ENCODE data around the gene RCVRN. TPM values are rescaled to one million over a fixed set of nuclear protein-coding genes. Genes with fewer than 3 reads are reported as not detected.
"Not testable (repeated sequence)": the region's sequence is repeated elsewhere in the genome, so short reads cannot be mapped to it uniquely, and the experiment has no call there.

Gene RCVRN
- total RNA-seq, 1 donor = not detected

DNA sequence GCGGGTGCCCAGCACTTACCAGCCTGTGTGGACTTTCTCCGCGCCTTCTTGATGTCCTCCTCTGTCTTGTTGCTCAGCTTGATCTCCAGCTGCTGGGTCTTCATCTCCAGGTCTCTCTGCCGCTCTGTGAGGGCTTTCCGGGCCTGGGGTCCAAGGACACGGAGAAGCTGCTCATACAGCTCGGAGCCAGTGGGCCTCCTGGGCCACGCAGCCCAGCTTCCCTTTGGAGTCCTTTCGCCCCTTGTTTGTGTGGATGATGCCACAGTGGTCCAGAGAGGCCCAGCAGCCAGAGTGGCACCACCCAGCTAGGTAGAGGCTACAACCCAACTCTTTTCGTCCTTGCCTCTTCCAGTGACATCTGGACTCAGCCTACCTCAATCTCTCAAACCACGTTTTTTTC, 20.4 kb upstream of the RCVRN start:
- H3K27me3 ChIP-seq (ENCODE audit: insufficient read depth, low read length) = no peaks in the 10 kb centered on the region
- TF ChIP-seq, protein P1, sequence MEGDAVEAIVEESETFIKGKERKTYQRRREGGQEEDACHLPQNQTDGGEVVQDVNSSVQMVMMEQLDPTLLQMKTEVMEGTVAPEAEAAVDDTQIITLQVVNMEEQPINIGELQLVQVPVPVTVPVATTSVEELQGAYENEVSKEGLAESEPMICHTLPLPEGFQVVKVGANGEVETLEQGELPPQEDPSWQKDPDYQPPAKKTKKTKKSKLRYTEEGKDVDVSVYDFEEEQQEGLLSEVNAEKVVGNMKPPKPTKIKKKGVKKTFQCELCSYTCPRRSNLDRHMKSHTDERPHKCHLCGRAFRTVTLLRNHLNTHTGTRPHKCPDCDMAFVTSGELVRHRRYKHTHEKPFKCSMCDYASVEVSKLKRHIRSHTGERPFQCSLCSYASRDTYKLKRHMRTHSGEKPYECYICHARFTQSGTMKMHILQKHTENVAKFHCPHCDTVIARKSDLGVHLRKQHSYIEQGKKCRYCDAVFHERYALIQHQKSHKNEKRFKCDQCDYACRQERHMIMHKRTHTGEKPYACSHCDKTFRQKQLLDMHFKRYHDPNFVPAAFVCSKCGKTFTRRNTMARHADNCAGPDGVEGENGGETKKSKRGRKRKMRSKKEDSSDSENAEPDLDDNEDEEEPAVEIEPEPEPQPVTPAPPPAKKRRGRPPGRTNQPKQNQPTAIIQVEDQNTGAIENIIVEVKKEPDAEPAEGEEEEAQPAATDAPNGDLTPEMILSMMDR (IDR thresholded peaks at IDR 0.05; ENCODE audit: extremely low read depth, low read depth, low read length) = no peak
- H3K27ac ChIP-seq (ENCODE audit: low read depth, low read length) = no peak overlapping the region
- no peak overlapping the region for H3K4me3 ChIP-seq (ENCODE audit: insufficient read depth, low read length)
- no peak for DNase-seq (ENCODE audit: insufficient read length, low spot score, missing footprints)
- H3K36me3 ChIP-seq (ENCODE audit: insufficient read depth, low read length) = no peaks in the 10 kb centered on the region
- H3K4me1 ChIP-seq (ENCODE audit: insufficient read depth, low read length) = no peaks in the 10 kb centered on the region
- no peaks in the 10 kb centered on the region for H3K79me2 ChIP-seq (ENCODE audit: insufficient read depth, low read length)
- no peaks in the 10 kb centered on the region for H3K9me3 ChIP-seq (ENCODE audit: low read depth, low read length)
- no peaks in the 10 kb centered on the region for H4K20me1 ChIP-seq (ENCODE audit: insufficient read depth, low read length)
- no peak overlapping the region for H3K4me2 ChIP-seq (ENCODE audit: insufficient read depth, low read length)
- no peak overlapping the region for H2AFZ ChIP-seq (ENCODE audit: low read length)

DNA sequence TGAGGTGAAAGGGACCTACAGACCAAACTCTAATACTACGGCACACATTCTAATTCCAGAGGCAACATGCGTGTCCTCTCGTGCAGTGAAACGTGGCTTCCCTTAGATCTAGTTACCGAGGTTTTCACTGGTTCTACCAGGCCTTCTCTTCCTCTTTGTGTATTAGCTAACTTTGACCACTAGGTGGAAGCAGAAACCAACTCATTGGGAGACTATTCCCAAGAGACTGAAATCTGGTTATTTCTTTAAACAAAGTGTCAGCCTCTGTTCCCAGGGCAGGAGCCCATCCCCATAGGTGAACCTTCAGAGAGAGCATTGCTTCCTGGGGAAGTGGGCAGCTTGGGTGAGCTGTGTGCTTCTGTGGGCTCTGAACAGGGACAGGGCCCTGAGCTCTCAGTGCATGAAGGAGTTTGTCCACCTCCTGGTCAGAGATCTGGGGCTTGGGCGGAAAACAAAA, 19.7 kb upstream of the RCVRN start:
- Histone ChIP-seq H3K27me3 (ENCODE audit: insufficient read depth, low read length) (no peaks in the 10 kb centered on the region), H4K20me1 (ENCODE audit: insufficient read depth, low read length) (no peaks in the 10 kb centered on the region), H3K79me2 (ENCODE audit: insufficient read depth, low read length) (no peaks in the 10 kb centered on the region), H3K27ac (ENCODE audit: low read depth, low read length) (no peak overlapping the region), H3K4me2 (ENCODE audit: insufficient read depth, low read length) (no peak overlapping the region), H2AFZ (ENCODE audit: low read length) (peak overlapping the region; percentile 76), H3K9me3 (ENCODE audit: low read depth, low read length) (no peaks in the 10 kb centered on the region), H3K4me3 (ENCODE audit: insufficient read depth, low read length) (no peak overlapping the region), H3K4me1 (ENCODE audit: insufficient read depth, low read length) (no peaks in the 10 kb centered on the region), H3K36me3 (ENCODE audit: insufficient read depth, low read length) (no peaks in the 10 kb centered on the region)
- DNase-seq (ENCODE audit: insufficient read length, low spot score, missing footprints) = peak; percentile 80
- TF ChIP-seq, protein P1 (IDR thresholded peaks at IDR 0.05; ENCODE audit: extremely low read depth, low read depth, low read length) = peak; percentile 81

DNA sequence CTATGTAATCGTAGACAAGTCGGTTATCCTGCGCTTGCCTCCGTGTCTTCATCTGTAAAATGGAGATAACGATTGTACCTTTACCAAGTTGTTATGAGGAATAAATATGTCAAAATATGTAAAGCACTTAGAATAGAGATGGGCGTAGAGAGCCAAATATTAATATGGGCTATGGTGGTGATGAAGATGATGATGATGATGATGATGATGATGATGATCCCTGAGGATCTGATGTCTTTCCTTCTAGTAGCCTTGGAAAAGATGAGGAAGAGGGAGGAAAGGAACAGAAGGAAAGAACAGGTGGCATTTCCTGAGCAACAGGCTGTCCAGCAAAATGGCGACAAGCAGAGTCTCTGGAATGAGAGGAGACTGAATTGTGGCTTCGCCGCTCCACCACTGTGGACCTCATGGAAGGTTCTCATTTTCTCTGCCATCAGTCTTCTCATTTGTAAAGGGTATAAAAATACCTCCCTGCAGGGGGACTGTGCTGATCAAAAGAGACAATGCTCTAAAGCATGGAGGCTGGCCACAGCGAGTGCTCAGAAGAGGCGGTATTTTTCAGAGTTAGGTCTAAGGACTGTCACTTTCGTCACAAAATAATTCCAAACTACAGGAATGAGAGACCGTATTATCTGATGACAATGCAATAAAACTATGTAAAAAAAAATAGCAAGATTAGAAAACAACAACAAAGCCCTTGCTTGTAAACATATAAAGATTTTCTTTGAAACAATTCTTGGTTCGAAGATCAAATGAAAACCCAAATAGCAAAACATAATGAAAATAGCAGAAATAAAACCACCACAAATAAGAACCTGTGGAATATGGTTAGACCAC, 17.2 kb upstream of the RCVRN start:
- no peak for DNase-seq (ENCODE audit: insufficient read length, low spot score, missing footprints)
- no peak overlapping the region for H3K4me2 ChIP-seq (ENCODE audit: insufficient read depth, low read length)
- H3K36me3 ChIP-seq (ENCODE audit: insufficient read depth, low read length) = no peaks in the 10 kb centered on the region
- no peaks in the 10 kb centered on the region for H3K9me3 ChIP-seq (ENCODE audit: low read depth, low read length)
- H2AFZ ChIP-seq (ENCODE audit: low read length) = no peak overlapping the region
- no peak overlapping the region for H3K27ac ChIP-seq (ENCODE audit: low read depth, low read length)
- no peaks in the 10 kb centered on the region for H3K27me3 ChIP-seq (ENCODE audit: insufficient read depth, low read length)
- no peak overlapping the region for H3K4me3 ChIP-seq (ENCODE audit: insufficient read depth, low read length)
- TF ChIP-seq, protein P1 (IDR thresholded peaks at IDR 0.05; ENCODE audit: extremely low read depth, low read depth, low read length) = no peak
- H3K79me2 ChIP-seq (ENCODE audit: insufficient read depth, low read length) = no peaks in the 10 kb centered on the region
- H3K4me1 ChIP-seq (ENCODE audit: insufficient read depth, low read length) = no peaks in the 10 kb centered on the region
- no peaks in the 10 kb centered on the region for H4K20me1 ChIP-seq (ENCODE audit: insufficient read depth, low read length)

DNA sequence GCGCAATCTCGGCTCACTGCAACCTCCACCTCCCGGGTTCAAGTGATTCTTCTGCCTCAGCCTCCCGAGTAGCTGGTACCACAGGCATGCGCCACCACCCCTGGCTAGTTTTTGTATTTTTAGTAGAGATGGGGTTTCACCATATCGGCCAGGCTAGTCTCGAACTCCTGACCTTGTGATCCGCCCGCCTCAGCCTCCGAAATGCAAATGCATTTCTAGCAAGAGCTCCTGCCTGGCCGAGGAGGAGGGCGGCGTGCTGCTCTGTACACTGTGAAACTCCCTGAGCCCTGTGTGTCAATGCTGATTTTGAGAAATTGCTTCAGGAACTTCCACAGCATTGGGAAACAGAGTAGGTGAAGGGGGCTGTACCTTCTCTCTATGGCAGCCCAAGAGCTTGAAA, 16.1 kb upstream of the RCVRN start:
- H3K36me3 ChIP-seq (ENCODE audit: insufficient read depth, low read length); H2AFZ ChIP-seq (ENCODE audit: low read length); H3K79me2 ChIP-seq (ENCODE audit: insufficient read depth, low read length); H4K20me1 ChIP-seq (ENCODE audit: insufficient read depth, low read length); H3K4me3 ChIP-seq (ENCODE audit: insufficient read depth, low read length); H3K4me2 ChIP-seq (ENCODE audit: insufficient read depth, low read length); DNase-seq (ENCODE audit: insufficient read length, low spot score, missing footprints); H3K27me3 ChIP-seq (ENCODE audit: insufficient read depth, low read length); H3K9me3 ChIP-seq (ENCODE audit: low read depth, low read length); H3K27ac ChIP-seq (ENCODE audit: low read depth, low read length); H3K4me1 ChIP-seq (ENCODE audit: insufficient read depth, low read length): not testable (repeated sequence)
